ENCODE results near the gene EFL1.
"Not testable (repeated sequence)": the region's sequence is repeated elsewhere in the genome, so short reads cannot be mapped to it uniquely, and the experiment has no call there.

The EFL1 gene

DNA sequence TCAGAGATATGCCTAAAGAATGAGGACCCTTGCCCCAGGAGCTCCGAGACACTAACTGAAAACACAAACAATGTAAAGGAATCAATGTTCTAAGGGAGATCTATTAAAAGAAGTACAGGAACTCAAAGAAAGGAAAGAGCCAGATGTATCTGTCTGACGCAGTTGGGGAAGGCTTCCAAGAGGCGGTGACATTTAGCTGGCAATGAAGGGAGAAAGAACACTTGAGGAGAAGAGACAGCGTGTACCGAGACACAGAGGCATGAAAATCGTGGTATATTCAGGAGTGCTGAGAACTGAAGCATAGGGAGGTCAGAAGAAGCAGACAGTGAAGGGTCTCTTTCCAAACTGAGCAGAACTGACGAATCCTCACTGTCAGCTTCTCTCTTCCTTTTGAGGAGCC is 66.7 kb downstream of the EFL1 start:
- DNase-seq = not testable (repeated sequence)

DNA sequence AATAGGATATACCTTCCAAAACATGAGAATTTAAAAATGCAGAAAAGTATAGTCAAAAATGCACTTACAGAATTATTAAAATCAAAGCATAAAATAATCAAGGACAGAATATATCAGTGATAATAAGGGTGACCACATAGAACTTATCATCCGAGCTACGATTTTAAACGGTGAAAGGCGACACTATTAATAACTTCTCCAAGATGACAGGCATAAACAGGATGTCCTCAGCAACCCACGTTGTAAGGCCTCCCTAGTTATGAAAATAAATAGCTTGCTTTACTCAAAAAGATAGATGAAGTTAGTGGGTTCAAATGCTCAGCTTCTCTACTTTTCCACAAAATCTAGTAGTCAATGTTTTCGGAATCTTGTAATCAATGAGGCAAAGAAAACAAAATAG is 68.0 kb downstream of the EFL1 start:
- DNase-seq = not testable (repeated sequence)

DNA sequence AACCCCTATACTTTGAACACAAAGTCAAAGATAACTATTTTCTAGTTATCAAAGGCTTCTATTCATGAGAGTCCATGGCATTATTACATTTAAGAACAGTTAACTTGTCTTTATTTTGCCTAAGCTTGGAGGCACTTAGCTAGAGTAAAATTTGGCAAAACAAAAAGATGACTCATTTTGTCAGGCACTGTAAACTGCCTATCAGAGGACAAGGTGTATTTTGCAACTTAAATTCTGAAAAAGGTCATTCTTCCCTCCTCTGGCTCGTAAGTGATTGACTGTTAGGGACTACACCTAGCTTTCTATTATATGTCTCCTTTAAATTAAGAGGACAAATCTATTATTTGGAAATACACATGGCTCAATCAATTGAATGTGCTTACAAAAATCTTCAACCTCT is 69.1 kb downstream of the EFL1 start:
- DNase-seq = not testable (repeated sequence)

DNA sequence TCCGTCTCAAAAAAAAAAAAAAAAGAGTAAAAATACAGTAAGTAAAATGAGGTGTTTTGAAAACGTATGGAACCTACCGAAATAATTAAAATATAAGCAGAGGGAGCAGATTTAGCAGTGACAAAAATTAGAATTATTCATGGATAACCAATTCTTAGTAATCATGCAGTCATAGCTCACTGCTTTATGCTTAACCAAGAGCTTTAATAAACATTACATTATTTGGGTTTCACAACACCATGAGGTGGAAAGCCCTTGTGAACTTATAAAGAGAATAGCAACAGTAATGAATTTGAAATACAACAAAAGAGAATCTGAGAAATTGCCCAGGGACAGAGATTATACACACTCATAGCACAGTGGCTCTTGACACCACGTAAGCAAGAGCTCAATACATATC is 70.1 kb downstream of the EFL1 start:
- DNase-seq = not testable (repeated sequence)

DNA sequence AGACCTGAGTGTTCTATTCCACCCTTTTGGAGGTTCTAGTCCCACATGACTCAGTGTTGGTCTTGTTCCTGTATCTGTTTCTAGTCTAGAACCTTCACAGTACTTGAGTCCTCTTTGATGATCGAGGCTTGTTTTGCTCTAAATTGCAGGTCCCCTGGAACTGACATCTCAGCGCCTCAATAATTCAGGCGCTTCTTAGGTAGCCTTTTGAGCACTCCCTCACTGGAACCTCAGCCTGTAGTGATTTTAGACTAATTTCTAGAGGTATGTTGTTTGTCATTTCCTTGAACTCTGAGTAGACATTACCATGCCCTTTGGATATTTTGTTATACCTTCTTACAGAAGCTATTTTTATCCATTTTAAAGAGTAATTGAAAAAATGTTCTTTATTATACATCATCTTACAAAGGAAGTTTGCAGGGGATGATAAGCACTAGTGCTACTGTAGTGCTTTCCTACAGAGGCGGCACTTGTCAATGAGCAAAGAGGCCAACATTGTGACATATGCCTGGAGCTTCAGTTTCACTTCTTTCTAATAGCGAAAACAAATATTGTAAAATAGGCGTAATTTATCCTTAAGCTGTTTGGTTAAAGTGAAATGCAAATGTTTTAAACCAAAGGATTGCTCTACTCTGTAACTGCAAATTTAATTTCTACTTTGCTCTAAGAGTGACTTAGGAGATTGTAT is 75.7 kb downstream of the EFL1 start:
- peak; percentile 69 for DNase-seq

DNA sequence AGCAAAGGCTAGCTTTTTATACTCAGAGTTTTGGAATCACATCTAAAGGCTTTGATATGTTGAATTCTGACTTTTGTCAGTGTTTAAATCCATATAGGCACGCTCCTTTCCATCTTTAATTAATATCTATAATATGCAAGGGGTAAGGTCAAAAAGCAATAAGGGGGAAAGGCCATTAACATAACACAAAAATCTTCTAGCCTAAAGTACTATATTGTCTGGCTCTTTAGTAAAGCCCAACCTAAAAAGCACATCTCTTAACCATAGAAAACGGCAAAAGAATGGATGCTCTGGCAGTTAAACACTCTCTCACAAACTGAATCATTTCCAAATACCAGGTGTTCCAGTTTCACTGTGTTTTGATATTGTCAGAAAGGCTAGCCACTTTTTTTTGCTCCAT is 76.4 kb downstream of the EFL1 start:
- DNase-seq = no peak

DNA sequence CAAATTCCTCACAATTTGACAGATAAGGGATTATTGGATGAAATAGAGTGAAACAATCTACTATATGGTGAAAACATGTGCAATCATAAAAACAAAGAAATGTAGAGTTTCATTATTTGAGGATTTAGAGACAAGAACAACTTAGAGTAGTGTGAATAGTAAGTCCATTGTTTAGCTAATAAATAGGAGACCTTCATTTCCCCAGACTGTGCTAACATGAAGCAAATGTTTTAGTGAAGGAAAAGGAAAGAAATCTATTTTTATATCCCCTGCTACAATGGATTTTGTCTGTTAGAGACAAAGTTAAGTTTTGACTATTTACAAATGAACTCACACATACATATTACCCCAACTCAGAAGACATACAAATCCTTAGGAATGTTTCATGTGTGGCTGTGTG is 77.8 kb downstream of the EFL1 start:
- no peak for DNase-seq

DNA sequence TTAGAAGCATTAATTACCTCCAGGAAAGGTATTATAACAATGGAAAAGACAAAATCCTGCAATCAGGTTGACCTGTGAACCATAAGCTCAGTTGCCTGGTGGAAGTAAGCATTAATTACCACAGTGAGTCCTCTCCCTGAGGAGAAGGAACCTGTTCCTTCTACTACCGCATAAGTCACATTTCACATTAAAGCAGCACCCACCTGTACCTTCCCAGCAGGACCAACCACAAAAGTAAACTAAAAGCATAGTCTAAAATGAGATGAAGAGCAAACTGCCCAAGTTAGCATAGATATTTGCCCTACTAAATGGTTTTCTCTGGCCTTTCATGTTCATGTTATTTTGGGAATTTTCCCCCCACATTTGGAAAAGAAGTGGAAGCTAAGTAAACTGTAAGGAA is 78.2 kb downstream of the EFL1 start:
- DNase-seq = no peak

DNA sequence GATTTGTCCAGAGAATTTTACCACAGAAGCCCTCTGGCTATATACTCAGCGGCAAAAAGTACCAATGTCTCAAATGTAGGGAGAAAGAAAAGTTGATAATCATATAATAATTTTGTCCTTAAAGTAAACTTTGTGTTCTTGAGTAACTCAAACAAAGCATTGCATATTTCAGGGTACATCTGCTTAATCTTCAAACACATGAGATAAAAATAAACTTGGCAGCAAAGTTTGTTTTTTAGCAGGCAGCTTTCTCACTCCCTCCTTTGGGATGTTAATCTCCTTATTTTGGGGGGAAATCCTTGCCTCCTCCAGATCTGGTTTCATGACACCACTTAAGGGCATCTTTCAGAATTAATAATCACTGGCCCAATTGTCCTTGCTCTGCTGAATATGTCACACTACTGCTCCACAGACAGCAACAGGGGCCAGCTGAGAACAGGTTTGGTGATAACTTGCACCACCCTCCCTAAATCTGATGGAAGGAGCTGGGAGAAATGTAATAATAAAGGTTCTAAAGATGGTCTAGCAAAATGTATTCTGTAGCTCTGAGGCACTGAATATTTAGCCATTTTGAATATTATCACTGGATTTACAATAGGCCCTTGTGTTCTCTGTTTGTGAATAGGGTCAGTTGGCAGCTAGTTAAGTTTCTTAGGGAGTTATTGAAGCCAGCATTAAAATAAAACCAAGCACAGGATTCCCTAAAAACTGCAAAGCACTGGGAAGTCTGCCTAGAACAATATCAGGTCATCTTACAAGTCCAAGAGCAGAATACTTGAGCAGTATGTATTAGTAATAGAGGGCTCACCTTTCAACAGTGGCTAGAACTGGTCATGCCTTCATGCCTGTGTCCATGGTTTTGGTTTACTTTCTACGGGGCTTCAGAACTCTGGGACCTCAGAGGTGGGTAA is 79.2 kb downstream of the EFL1 start:
- DNase-seq = no peak

DNA sequence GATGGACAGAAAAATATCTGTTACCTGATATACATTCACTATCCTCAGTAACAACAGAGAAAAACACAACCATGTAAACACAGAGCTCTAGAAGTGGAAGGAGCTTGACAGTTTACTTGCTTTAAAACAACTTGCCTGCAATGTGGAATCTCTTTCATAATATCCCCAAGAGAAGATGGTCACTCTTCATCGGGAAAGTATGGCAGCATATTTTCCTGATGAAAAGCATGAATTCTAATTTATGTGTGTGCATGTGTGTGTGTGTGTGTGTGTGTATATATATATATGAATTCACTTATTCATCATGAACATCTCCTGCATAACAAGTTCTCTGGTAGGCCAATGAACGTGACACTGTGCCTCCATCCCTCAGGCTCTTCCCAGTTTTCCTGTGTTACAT is 81.2 kb downstream of the EFL1 start:
- no peak for DNase-seq

DNA sequence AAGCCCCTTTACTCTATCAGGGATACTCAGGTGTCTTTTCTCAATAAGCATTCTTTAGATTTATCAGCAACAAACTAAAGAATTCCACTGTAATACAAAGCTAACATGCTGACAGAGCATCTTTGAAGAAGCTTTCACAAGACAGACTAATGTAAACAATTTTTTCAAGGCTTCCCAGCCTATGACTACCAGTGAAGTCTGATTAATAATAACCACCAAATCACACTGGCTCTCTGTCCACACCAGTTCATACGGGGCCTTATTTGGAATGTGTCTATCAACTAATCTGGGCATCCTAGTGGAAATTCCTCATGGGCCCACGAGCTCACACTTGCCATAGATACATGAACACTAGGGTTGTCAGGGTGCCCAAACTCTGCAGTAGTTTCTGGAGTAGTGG is 84.5 kb downstream of the EFL1 start:
- no peak for DNase-seq

DNA sequence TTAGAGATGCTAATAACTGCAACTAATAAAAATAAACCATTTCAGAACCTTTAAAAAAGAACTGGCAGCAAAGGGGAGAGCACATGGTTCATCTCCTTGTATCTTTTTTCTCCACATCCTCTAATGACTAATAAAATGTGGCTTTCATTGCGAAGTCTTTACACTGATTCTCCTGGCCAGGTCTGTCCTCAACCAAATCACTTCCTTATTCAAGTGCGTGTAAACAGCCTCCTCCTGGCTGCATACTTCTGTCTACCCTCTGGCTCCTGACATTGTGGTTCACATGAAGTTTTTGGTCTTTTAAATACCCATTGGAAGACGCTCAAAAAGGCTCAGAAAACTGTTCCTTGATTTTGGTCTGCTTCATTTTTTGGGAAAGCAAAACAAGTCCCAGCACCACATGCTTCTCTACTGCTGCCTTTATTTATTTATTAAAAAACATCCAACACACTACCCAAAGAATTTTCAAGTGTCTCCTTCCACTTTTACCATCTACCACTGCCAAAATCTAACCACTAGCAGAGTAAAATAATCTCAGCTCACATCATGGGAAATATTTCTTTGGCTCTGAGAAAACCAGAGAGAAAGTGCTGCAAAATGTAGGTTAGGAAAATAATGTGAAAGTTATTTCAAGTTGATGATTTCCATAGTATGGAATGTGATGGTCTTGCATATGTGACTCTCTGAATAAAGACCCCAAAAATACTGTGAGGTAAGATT is 85.1 kb downstream of the EFL1 start:
- peak; percentile 10 for DNase-seq

DNA sequence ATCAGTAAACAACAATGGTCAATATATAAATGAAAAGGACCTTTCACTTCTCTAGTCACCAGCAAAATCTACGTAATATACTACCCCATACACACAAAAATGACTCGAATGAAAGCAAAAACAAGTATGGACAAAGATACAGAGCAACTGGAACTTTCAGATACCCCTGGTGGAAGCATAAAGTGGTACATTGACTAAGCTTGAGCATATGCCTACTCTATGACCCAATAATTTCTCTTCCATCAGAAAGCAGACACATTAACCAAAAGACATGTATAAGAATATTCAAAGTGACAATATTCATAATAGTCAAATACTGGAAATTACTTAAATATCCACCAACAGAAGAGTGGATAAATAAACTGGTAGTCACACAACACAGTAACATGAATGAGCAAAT is 86.0 kb downstream of the EFL1 start:
- DNase-seq = no peak

DNA sequence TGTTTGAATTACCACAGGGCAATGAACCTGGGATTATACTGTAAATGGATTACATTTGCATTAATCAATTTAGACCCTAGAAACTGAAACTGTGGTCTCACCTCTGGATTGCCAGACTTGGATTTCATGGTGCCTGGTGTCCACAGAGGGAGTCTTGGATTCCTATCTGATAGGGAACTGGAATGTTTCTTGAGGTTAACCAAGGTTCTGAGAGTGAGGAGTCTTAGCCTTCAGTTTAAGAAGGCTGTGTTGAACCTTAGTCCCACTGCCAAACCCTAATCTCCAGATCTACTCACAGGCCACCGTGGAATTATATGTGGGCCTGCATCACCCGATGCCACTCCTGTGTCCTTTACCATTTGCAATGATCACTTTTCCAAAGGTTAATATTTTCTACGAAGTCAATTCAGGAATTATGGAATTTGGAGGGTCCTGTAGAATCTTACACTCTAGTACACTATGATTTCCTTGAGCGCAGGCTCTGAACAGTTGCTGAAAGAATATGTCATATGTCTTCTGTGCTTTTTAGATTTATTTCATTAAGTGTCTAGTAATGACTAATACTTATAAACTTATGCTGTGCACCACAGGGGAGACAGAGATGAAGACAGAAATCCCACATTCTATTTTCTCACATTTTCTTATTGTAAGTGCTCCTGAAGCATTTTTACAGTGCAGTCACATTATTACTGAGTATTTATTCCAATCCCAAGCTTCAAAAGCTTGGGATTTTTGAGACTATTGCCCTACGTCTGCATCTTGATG is 87.9 kb downstream of the EFL1 start:
- no peak for DNase-seq

DNA sequence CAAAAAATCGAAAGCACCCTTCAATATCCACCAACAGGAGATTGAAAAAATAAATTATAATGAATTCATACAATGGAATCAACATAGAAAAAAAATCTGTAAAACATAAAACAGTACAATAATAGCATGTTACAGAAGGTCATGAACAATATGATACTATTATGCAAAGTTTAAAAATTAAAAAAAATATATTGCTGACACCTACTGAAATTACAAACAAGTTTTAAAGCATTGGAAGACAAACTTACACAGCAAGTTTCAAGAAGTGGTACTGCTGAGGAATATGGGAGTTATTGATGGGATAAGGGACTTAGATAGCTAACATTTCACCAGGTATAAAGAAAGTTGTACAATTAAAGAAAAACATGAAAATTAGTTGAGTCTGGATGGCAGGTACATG is 89.4 kb downstream of the EFL1 start:
- DNase-seq = no peak

DNA sequence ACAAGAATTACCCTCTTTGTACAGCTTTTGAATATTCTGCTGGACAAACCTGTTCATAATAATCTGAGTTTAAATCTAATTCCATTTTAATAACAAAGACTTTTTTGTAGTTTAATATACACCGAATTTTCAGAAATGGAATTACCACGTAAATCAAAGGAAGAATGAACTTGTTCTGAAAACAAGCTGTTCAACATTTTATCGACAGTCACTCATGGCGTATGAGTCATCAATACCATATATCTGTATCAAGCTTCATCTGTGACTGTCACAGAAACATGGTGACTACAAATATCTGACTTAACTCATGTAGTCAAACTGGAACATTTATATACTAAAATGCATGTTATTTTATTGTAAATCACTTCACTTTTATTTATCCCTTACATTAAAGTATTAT is 90.0 kb downstream of the EFL1 start:
- no peak for DNase-seq

DNA sequence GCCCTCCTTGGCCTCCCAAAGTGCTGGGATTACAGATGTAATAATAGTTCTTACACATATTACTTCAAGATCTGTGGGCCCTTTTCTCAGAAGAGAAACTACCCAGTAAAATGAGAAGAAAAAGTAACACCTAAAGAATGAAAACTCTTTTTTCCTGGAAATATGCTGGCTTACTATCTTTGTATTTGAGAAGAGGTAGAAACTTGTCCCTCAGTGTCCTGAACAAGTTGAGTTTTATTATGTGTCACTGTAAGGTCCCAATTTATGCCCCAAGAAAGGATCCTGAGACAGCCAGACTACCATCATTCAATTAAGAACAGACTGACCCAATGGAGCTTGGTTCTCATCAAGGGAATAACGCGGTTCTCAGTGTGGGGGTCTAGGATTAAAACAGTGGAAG is 93.8 kb downstream of the EFL1 start:
- no peak for DNase-seq

DNA sequence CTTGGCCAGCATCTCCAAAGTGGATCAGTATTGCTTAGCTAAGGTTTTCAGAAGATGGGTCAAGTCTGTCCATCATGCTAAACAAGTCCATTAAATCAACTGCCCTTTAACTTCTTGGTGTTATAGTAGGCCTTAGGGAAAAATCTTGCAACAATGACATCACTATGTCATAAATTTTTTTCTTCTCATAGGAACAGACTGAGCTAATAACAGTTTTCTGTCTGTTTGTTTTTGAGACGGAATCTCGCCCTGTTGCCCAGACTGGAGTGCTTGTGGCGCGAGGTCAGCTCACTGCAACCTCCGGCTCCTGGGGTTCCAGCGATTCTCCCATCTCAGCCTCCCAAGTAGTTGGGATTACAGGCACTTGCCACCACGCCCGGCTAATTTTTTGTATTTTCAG is 94.2 kb downstream of the EFL1 start:
- no peak for DNase-seq

DNA sequence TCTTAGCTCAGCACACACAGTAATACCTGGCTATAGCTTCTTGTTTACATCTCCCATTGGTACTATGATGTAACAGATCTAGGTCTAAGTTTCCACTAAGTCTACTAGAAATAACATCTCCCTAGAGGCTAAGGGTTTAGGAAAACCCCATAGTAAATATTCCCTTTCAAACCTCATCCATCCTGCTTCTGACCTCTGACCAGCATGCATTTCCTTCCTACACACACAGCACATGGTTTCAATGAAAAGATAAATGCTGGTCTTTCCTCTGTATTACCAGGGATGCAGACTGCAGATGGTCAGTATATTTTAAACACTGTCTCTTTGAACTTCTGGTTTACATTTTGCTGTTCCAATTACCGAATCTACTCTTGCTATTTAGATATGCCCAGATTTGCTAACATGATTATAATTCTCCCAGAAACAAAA is 96.6 kb downstream of the EFL1 start:
- no peak for DNase-seq

DNA sequence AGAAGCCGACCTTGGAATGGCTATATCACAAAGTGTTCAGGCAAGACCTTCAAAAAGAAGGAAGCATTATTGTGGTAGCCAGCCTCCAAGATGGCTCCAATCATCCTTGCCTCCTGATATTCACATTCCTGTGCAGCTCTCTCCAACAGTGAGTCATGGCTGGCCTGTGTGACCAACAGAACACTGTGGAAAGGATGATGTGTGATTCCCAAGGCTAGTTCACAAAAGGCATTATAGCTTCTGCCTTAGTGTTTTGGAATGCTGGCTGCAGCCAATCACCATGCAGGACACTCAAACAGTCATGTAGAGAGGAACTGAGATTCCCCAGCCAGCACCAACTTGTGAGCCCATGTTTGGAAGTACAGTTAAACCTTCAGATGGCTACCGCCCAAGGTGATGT is 102.6 kb downstream of the EFL1 start:
- no peak for DNase-seq

DNA sequence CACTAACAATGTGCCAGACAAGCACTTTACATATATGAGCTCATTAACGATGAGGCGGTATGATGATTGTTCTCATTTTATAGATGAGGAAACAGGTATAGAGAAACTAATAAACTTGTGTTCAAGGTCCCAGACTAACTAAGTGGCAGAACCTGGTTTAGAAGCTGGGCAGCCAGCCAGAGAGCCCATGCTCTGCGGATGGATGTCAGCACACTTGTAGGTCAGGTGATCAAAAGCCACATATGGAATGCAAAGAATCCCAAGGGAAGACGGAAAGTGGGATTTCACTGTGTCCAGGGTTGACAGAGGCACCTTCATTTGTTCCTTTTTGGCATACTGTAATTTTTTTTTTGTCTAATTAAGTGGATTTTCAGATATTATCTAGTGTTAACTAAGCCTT is 103.7 kb downstream of the EFL1 start:
- DNase-seq = no peak

DNA sequence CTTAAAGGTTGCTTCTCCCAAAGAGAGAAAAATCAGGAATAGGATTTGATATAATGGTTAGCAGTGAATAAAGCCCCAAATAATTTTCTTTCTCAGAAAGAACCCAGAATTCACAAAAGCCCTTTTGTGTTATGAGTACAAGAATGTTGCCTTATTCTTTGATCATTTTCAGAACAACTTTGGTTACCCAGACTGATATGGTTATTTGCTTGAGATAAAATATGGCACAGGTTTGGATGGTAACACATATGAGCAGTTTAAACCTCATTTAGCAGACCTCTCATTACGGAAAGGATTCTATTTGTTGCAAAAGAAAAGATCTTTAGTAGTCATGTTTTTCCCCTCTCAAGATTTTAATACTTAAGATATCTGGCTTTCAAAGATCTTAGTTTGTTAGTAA is 111.9 kb downstream of the EFL1 start:
- no peak for DNase-seq

DNA sequence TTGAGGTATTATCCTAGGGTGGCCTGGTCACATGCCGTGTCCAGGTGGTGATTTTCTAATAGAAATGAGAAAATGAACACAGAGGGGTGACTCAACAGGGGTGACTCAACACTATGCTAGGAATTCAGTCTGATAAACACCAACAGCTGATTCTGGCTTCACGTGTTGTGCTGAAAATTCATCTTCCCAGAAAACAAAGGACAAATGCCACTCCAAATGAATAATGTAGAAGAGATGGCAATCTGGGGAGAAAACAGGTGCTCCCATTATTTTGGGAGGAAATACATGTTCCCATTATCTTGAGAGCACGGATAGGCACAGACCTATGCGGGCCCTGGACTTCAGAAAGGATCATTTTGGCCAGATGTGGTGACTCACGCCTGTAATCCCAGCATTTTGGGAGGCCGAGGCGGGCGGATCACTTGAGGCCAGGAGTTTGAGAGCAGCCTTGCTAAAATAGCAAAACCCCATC is 115.5 kb downstream of the EFL1 start:
- no peak for DNase-seq
